Measurements from ENCODE around the gene ARFRP1. TPM values are rescaled to one million over a fixed set of nuclear protein-coding genes. Genes with fewer than 3 reads are reported as not detected.

Gene ARFRP1
- polyA plus RNA-seq, 3 donors, result 18.2 to 31.1 (median 20.7) TPM

DNA sequence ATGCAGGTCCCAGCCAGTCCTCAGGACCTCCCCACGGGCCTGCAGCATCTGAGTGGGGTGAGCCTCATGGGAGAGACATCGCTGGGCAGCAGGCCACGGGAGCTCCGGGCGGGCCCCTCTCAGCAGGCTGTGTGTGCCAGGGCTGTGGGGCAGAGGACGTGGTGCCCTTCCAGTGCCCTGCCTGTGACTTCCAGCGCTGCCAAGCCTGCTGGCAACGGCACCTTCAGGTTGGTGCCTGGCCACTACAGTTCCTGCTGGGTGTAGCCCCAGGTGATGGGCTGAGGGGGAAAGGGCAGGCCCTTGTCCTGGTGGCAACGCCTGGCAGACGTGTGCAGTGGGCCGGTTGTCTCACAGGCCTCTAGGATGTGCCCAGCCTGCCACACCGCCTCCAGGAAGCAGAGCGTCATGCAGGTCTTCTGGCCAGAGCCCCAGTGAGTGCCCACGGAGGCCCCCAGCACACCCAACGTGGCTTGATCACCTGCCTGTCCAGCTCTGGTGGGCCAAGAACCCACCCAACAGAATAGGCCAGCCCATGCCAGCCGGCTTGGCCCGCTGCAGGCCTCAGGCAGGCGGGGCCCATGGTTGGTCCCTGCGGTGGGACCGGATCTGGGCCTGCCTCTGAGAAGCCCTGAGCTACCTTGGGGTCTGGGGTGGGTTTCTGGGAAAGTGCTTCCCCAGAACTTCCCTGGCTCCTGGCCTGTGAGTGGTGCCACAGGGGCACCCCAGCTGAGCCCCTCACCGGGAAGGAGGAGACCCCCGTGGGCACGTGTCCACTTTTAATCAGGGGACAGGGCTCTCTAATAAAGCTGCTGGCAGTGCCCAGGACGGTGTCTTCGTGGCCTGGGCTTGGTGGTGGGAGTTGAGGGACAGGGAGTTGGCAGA, 12.1 kb downstream of the ARFRP1 start:
- H3K27ac Mint-ChIP-seq, result no peak overlapping the region
- no peak overlapping the region for H2AFZ ChIP-seq (ENCODE audit: insufficient read depth, low read depth, low read length, poor library complexity, severe bottlenecking)
- H3K4me1 ChIP-seq (ENCODE audit: control insufficient read depth in 1 of 2, insufficient read depth in 2 of 2, low read length in 2 of 2), result peaks cover 16% of the 10 kb centered on the region in 2 donors
- no peaks in the 10 kb centered on the region for H3K9me3 Mint-ChIP-seq
- DNase-seq, result no peak
- no peak overlapping the region for H3K4me3 ChIP-seq (replicated peaks in 1 of 3; ENCODE audit: low read depth in 2 of 3, low read length in 3 of 3)
- peaks cover 16% of the 10 kb centered on the region for H3K4me1 Mint-ChIP-seq
- intact Hi-C loops (cut with micrococcal nuclease), result no loop called here
- peaks cover 0 to 12% of the 10 kb centered on the region in 2 donors for H3K27me3 ChIP-seq (ENCODE audit: control insufficient read depth in 2 of 2, insufficient read depth in 2 of 2, low read length in 2 of 2)
- peaks cover 10 to 17% of the 10 kb centered on the region in 2 donors for H3K36me3 Mint-ChIP-seq
- WGBS (ENCODE audit: insufficient coverage), result 81% methylated on average over 20 of the region's 25 CpGs
- no peaks in the 10 kb centered on the region for H3K9me3 ChIP-seq (replicated peaks in 1 of 2; ENCODE audit: control insufficient read depth in 1 of 2, insufficient read depth in 1 of 2, low read length in 2 of 2)
- TF ChIP-seq, protein P1, sequence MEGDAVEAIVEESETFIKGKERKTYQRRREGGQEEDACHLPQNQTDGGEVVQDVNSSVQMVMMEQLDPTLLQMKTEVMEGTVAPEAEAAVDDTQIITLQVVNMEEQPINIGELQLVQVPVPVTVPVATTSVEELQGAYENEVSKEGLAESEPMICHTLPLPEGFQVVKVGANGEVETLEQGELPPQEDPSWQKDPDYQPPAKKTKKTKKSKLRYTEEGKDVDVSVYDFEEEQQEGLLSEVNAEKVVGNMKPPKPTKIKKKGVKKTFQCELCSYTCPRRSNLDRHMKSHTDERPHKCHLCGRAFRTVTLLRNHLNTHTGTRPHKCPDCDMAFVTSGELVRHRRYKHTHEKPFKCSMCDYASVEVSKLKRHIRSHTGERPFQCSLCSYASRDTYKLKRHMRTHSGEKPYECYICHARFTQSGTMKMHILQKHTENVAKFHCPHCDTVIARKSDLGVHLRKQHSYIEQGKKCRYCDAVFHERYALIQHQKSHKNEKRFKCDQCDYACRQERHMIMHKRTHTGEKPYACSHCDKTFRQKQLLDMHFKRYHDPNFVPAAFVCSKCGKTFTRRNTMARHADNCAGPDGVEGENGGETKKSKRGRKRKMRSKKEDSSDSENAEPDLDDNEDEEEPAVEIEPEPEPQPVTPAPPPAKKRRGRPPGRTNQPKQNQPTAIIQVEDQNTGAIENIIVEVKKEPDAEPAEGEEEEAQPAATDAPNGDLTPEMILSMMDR (IDR thresholded peaks at IDR 0.05), result no peak
- no peak overlapping the region for H3K4me3 Mint-ChIP-seq
- H3K36me3 ChIP-seq (replicated peaks in 1 of 2; ENCODE audit: control insufficient read depth in 1 of 2, insufficient read depth in 2 of 2, low read length in 2 of 2), result peaks cover 0 to 9% of the 10 kb centered on the region in 2 donors
- peaks cover 38% of the 10 kb centered on the region for H4K20me1 ChIP-seq (ENCODE audit: insufficient read depth, low read length)
- H3K4me2 ChIP-seq (replicated peaks; ENCODE audit: extremely low read depth, low read length, poor library complexity, severe bottlenecking), result no peak overlapping the region
- no peak overlapping the region for H3K9ac ChIP-seq (ENCODE audit: insufficient read depth, low read length, poor library complexity, severe bottlenecking)
- peaks cover 2 to 21% (median 3%) of the 10 kb centered on the region in 3 donors for H3K27me3 Mint-ChIP-seq (ENCODE audit: low read depth in 3 of 3)
- H3K27ac ChIP-seq (ENCODE audit: low read depth in 1 of 2, low read length in 2 of 2), result no peak overlapping the region
- H3K79me2 ChIP-seq (ENCODE audit: insufficient read depth, low read length), result no peaks in the 10 kb centered on the region

DNA sequence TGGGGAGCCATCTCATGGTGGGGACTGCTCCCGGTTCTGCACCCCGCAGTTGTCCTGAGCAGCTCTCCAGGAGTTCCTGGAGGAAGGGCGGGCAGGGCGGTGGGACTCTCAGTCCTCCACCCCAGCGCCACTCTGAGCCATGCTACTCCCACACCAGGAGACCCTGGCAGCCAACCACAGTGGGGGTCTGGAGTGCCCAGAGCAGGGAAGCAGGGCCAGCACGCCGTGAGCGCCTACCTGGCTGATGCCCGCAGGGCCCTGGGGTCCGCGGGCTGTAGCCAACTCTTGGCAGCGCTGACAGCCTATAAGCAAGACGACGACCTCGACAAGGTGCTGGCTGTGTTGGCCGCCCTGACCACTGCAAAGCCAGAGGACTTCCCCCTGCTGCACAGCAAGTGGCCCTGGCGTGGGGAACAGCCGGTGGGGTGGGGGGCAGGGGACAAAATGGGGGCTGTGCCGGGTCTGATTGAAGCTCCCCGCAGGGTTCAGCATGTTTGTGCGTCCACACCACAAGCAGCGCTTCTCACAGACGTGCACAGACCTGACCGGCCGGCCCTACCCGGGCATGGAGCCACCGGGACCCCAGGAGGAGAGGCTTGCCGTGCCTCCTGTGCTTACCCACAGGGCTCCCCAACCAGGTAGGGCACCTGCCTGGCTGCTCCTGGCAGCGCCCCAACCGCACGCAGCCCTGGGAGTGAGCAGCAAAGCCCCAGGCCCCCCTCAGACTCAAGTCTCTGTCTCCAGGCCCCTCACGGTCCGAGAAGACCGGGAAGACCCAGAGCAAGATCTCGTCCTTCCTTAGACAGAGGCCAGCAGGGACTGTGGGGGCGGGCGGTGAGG, 13.0 kb downstream of the ARFRP1 start:
- no peaks in the 10 kb centered on the region for H3K9me3 Mint-ChIP-seq
- no peaks in the 10 kb centered on the region for H3K9me3 ChIP-seq (replicated peaks in 1 of 2; ENCODE audit: control insufficient read depth in 1 of 2, insufficient read depth in 1 of 2, low read length in 2 of 2)
- peaks cover 0 to 11% of the 10 kb centered on the region in 2 donors for H3K36me3 ChIP-seq (replicated peaks in 1 of 2; ENCODE audit: control insufficient read depth in 1 of 2, insufficient read depth in 2 of 2, low read length in 2 of 2)
- H3K4me1 Mint-ChIP-seq, result peaks cover 16% of the 10 kb centered on the region
- no peak overlapping the region for H3K4me2 ChIP-seq (replicated peaks; ENCODE audit: extremely low read depth, low read length, poor library complexity, severe bottlenecking)
- no peak overlapping the region for H3K4me3 Mint-ChIP-seq
- peaks cover 5 to 13% of the 10 kb centered on the region in 2 donors for H3K36me3 Mint-ChIP-seq
- H3K27ac Mint-ChIP-seq, result no peak overlapping the region
- no peak overlapping the region for H3K4me3 ChIP-seq (replicated peaks in 1 of 3; ENCODE audit: low read depth in 2 of 3, low read length in 3 of 3)
- 99% methylated on average over 33 of the region's 37 CpGs for WGBS (ENCODE audit: insufficient coverage)
- peaks cover 38% of the 10 kb centered on the region for H4K20me1 ChIP-seq (ENCODE audit: insufficient read depth, low read length)
- TF ChIP-seq, protein P1 (IDR thresholded peaks at IDR 0.05), result no peak
- H3K9ac ChIP-seq (ENCODE audit: insufficient read depth, low read length, poor library complexity, severe bottlenecking), result no peak overlapping the region
- no peaks in the 10 kb centered on the region for H3K79me2 ChIP-seq (ENCODE audit: insufficient read depth, low read length)
- H3K27ac ChIP-seq (ENCODE audit: low read depth in 1 of 2, low read length in 2 of 2), result no peak overlapping the region
- intact Hi-C loops (cut with micrococcal nuclease), result no loop called here
- peaks cover 0 to 12% of the 10 kb centered on the region in 2 donors for H3K27me3 ChIP-seq (ENCODE audit: control insufficient read depth in 2 of 2, insufficient read depth in 2 of 2, low read length in 2 of 2)
- peaks cover 16% of the 10 kb centered on the region in 2 donors for H3K4me1 ChIP-seq (ENCODE audit: control insufficient read depth in 1 of 2, insufficient read depth in 2 of 2, low read length in 2 of 2)
- H3K27me3 Mint-ChIP-seq (ENCODE audit: low read depth in 3 of 3), result peaks cover 2 to 21% (median 3%) of the 10 kb centered on the region in 3 donors
- H2AFZ ChIP-seq (ENCODE audit: insufficient read depth, low read depth, low read length, poor library complexity, severe bottlenecking), result no peak overlapping the region
- no peak for DNase-seq

Data from CD14-positive monocyte (primary cell).